GM18519 (cell line): ENCODE results near the gene PILRA.
"Not testable (repeated sequence)": the region's sequence is repeated elsewhere in the genome, so short reads cannot be mapped to it uniquely, and the experiment has no call there.

Experiments used
- ATAC-seq: cut with Tn5 transposase; IDR thresholded peaks from one replicate; pipeline ENCODE4 v1.9.1; 2021; ENCODE audit warnings: mild to moderate bottlenecking, moderate library complexity; ENCODE audit not compliant: unreplicated experiment, low FRiP score

Gene PILRA

GRCh38 chr7:100357131-100357561 lies 16.1 kb upstream of the PILRA start:
- no peak for ATAC-seq

GRCh38 chr7:100358027-100358856 lies 15.0 kb upstream of the PILRA start, which contains the start of gene PILRB:
Gene PILRB, plus strand, starts transcription at chr7:100358117. Its CDS starts 186 bp downstream, at chr7:100358303.
- ATAC-seq = no peak

- ATAC-seq = no peak
These were observed 14.5 kb upstream of the PILRA start for GRCh38 chr7:100358857-100359212.

GRCh38 chr7:100360135-100360854 lies 13.0 kb upstream of the PILRA start:
- no peak for ATAC-seq

GRCh38 chr7:100363098-100363497 lies 10.2 kb upstream of the PILRA start:
- ATAC-seq = no peak

DNA sequence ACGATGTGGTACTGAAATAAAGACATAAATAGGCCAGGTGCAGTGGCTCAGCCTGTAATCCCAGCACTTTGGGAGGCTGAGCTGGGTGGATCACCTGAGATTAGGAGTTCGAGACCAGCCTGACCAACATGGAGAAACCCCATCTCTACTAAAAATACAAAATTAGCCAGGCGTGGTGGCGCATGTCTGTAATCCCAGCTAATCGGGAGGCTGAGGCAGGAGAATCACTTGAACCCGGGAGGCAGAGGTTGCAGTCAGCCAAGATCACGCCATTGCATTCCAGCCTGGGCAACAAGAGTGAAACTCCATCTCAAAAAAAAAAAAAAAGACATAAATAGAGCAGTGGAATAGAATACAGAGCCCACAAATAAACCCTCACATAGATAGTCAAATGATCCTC lies 9.5 kb upstream of the PILRA start:
- not testable (repeated sequence) for ATAC-seq

GRCh38 chr7:100364480-100364879 lies 8.8 kb upstream of the PILRA start:
- ATAC-seq = no peak

GRCh38 chr7:100365998-100366367 lies 7.3 kb upstream of the PILRA start:
- ATAC-seq = not testable (repeated sequence)

GRCh38 chr7:100366411-100367250 lies 6.7 kb upstream of the PILRA start:
- ATAC-seq = no peak

GRCh38 chr7:100367251-100367620 lies 6.1 kb upstream of the PILRA start:
- ATAC-seq = no peak

GRCh38 chr7:100367676-100368613 lies 5.3 kb upstream of the PILRA start:
- no peak for ATAC-seq

GRCh38 chr7:100369105-100369504 lies 4.2 kb upstream of the PILRA start:
- ATAC-seq = peak; percentile 32

DNA sequence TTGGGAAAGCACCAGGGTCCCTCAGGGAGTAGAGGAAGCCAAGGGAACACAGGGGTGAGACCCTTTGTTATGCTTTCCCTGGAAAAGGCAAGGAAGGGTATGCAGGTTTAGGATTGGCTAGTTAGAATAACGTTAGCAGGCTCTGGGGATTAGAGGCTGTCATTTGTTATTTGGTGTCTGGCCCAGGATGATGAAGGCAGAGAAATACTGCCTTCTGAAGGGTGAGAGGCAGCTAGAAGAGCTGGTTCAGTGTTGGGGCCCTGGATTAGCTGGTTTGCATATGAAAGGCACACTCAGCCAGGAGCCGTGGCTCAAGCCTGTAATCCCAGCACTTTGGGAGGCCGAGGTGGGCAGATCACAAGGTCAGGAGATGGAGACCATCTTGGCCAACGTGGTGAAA lies 3.0 kb upstream of the PILRA start:
- ATAC-seq = no peak

GRCh38 chr7:100370746-100371145 lies 2.5 kb upstream of the PILRA start:
- ATAC-seq = no peak

- no peak for ATAC-seq
These were observed 1.6 kb upstream of the PILRA start for GRCh38 chr7:100371561-100372171.

- ATAC-seq = no peak
These were observed 1.0 kb upstream of the PILRA start for GRCh38 chr7:100372256-100372655.

GRCh38 chr7:100372694-100373093 lies 593 bp upstream of the PILRA start:
- ATAC-seq = no peak

DNA sequence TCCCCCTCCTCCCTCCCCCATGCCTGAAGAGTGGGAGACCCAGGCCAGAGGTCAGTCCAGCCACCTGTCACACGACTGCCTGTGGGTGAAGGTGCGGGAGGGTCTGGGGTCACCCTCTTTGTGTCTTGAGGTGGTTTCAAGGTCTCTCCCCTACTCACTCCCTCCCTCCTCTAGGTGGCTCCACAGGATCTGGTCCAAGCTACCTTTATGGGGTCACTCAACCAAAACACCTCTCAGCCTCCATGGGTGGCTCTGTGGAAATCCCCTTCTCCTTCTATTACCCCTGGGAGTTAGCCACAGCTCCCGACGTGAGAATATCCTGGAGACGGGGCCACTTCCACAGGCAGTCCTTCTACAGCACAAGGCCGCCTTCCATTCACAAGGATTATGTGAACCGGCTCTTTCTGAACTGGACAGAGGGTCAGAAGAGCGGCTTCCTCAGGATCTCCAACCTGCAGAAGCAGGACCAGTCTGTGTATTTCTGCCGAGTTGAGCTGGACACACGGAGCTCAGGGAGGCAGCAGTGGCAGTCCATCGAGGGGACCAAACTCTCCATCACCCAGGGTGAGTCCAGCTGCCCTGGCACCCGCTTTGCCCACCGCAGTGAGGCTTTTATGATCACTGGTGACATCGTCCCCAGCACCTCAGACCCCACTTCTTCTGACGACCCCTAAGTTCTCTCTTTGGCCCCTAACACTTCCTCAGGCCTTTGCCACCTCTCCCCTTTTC lies 747 bp downstream of the PILRA start:
- ATAC-seq = not testable (repeated sequence)

- no peak for ATAC-seq
These were observed 1.3 kb downstream of the PILRA start for GRCh38 chr7:100374601-100375000.
